Measurements from ENCODE around the gene TSN.
"Not testable (repeated sequence)": the region's sequence is repeated elsewhere in the genome, so short reads cannot be mapped to it uniquely, and the experiment has no call there.

TSN gene

GRCh38 chr2:121721926-121722325 is 33.5 kb upstream of the TSN start:
- Histone ChIP-seq H3K9me3 (no peaks in the 10 kb centered on the region), H3K27ac (no peak overlapping the region), H3K27me3 (no peaks in the 10 kb centered on the region), H3K4me2 (no peak overlapping the region), H3K9ac (no peak overlapping the region), H3K4me3 (no peak overlapping the region), H4K20me1 (no peaks in the 10 kb centered on the region), H3K4me1 (no peaks in the 10 kb centered on the region; the same call in 1 of the 2 replicates), H3K36me3 (peaks cover 22% of the 10 kb centered on the region)
- no peak for TF ChIP-seq Cebpa-rat (IDR thresholded peaks at IDR 0.05)

GRCh38 chr2:121722479-121722878 is 33.0 kb upstream of the TSN start:
- Histone ChIP-seq H3K9me3 (no peaks in the 10 kb centered on the region), H4K20me1 (no peaks in the 10 kb centered on the region), H3K9ac (no peak overlapping the region), H3K27me3 (no peaks in the 10 kb centered on the region), H3K4me1 (no peaks in the 10 kb centered on the region; the same call in 1 of the 2 replicates), H3K27ac (no peak overlapping the region), H3K36me3 (peaks cover 28% of the 10 kb centered on the region), H3K4me2 (no peak overlapping the region), H3K4me3 (no peak overlapping the region)
- no peak for TF ChIP-seq Cebpa-rat (IDR thresholded peaks at IDR 0.05)

- Histone ChIP-seq H3K4me2 (no peak overlapping the region), H3K4me1 (no peaks in the 10 kb centered on the region; the same call in 1 of the 2 replicates), H3K27ac (no peak overlapping the region), H3K9me3 (no peaks in the 10 kb centered on the region), H3K9ac (no peak overlapping the region), H3K36me3 (peaks cover 35% of the 10 kb centered on the region), H3K27me3 (no peaks in the 10 kb centered on the region), H4K20me1 (no peaks in the 10 kb centered on the region), H3K4me3 (no peak overlapping the region)
- no peak for TF ChIP-seq Cebpa-rat (IDR thresholded peaks at IDR 0.05)
These were observed 32.1 kb upstream of the TSN start for GRCh38 chr2:121723316-121723715.

- peaks cover 75% of the 10 kb centered on the region for H3K36me3 ChIP-seq
- no peak overlapping the region for H3K27ac ChIP-seq
- H3K4me2 ChIP-seq: no peak overlapping the region
- H3K9me3 ChIP-seq: no peaks in the 10 kb centered on the region
- TF ChIP-seq Cebpa-rat (IDR thresholded peaks at IDR 0.05): no peak
- H3K4me3 ChIP-seq: no peak overlapping the region
- no peaks in the 10 kb centered on the region; the same call in 1 of the 2 replicates for H3K4me1 ChIP-seq
- no peaks in the 10 kb centered on the region for H3K27me3 ChIP-seq
- H3K9ac ChIP-seq: no peak overlapping the region
- H4K20me1 ChIP-seq: peaks cover 39% of the 10 kb centered on the region
These were observed 28.1 kb upstream of the TSN start for GRCh38 chr2:121727332-121727731.

GRCh38 chr2:121727950-121728349 is 27.5 kb upstream of the TSN start:
- Histone ChIP-seq H3K4me2 (no peak overlapping the region), H3K27ac (no peak overlapping the region), H3K27me3 (no peaks in the 10 kb centered on the region), H3K9ac (no peak overlapping the region), H3K9me3 (no peaks in the 10 kb centered on the region), H3K4me1 (no peaks in the 10 kb centered on the region), H3K4me3 (no peak overlapping the region), H4K20me1 (peaks cover 46% of the 10 kb centered on the region), H3K36me3 (peaks cover 81% of the 10 kb centered on the region)
- TF ChIP-seq Cebpa-rat (IDR thresholded peaks at IDR 0.05): no peak

- no peak overlapping the region for H3K4me2 ChIP-seq
These were observed 24.1 kb upstream of the TSN start for GRCh38 chr2:121731366-121731765.

GRCh38 chr2:121734544-121734943 is 20.9 kb upstream of the TSN start:
- Histone ChIP-seq H3K4me1 (peaks cover 19% of the 10 kb centered on the region), H3K36me3 (peaks cover 59% of the 10 kb centered on the region), H3K4me2 (peak overlapping the region; percentile 79), H4K20me1 (peaks cover 68% of the 10 kb centered on the region)
- not testable (repeated sequence) for H3K4me3 ChIP-seq, H3K27me3 ChIP-seq, H3K9me3 ChIP-seq, H3K27ac ChIP-seq, H3K9ac ChIP-seq

More at GRCh38 chr2:121731366-121731765, 24.1 kb upstream of the TSN start:
- no peaks in the 10 kb centered on the region for H3K27me3 ChIP-seq
- peaks cover 12% of the 10 kb centered on the region for H3K4me1 ChIP-seq
- peaks cover 90% of the 10 kb centered on the region for H3K36me3 ChIP-seq
- H3K9me3 ChIP-seq: no peaks in the 10 kb centered on the region
- H4K20me1 ChIP-seq: peaks cover 79% of the 10 kb centered on the region
- no peak for TF ChIP-seq Cebpa-rat (IDR thresholded peaks at IDR 0.05)
- no peak overlapping the region for H3K27ac ChIP-seq
- no peak overlapping the region for H3K4me3 ChIP-seq
- H3K9ac ChIP-seq: no peak overlapping the region

- peaks cover 22% of the 10 kb centered on the region for H3K4me1 ChIP-seq
- no peak for TF ChIP-seq Cebpa-rat (IDR thresholded peaks at IDR 0.05)
- peak overlapping the region; percentile 90 for H3K27ac ChIP-seq
- H3K27me3 ChIP-seq: no peaks in the 10 kb centered on the region
- peak overlapping the region; percentile 94 for H3K9ac ChIP-seq
- H4K20me1 ChIP-seq: peaks cover 57% of the 10 kb centered on the region
- H3K36me3 ChIP-seq: peaks cover 49% of the 10 kb centered on the region
- H3K4me3 ChIP-seq: peak overlapping the region; percentile 91
- no peaks in the 10 kb centered on the region for H3K9me3 ChIP-seq
- peak overlapping the region; percentile 79 for H3K4me2 ChIP-seq
These were observed 19.9 kb upstream of the TSN start for GRCh38 chr2:121735518-121736074.

- no peak for TF ChIP-seq Cebpa-rat (IDR thresholded peaks at IDR 0.05)
- H3K4me1 ChIP-seq: peaks cover 27% of the 10 kb centered on the region
- H4K20me1 ChIP-seq: peaks cover 52% of the 10 kb centered on the region
- H3K9ac ChIP-seq: peak overlapping the region; percentile 94
- H3K36me3 ChIP-seq: peaks cover 44% of the 10 kb centered on the region
- H3K27me3 ChIP-seq: no peaks in the 10 kb centered on the region
- peak overlapping the region; percentile 90 for H3K27ac ChIP-seq
- H3K4me2 ChIP-seq: peak overlapping the region; percentile 79
- no peaks in the 10 kb centered on the region for H3K9me3 ChIP-seq
- H3K4me3 ChIP-seq: peak overlapping the region; percentile 91
These were observed 19.4 kb upstream of the TSN start for GRCh38 chr2:121736140-121736461.

GRCh38 chr2:121736462-121737336 is 18.8 kb upstream of the TSN start, which contains the start of gene NIFK:
Gene NIFK, minus strand, starts transcription at chr2:121736875. Its CDS starts 25 bp downstream, at chr2:121736850.
- peak within 1 kb of the TSS; percentile 94 for H3K9ac ChIP-seq
- peak within 1 kb of the TSS; percentile 90 for H3K27ac ChIP-seq
- peaks cover 46% of the 10 kb centered on the region for H4K20me1 ChIP-seq
- H3K36me3 ChIP-seq: peaks cover 38% of the 10 kb centered on the region
- H3K9me3 ChIP-seq: no peaks in the 10 kb centered on the region
- peak within 1 kb of the TSS; percentile 91 for H3K4me3 ChIP-seq
- H3K4me2 ChIP-seq: peak within 1 kb of the TSS; percentile 79
- H3K27me3 ChIP-seq: no peaks in the 10 kb centered on the region
- TF ChIP-seq Cebpa-rat (IDR thresholded peaks at IDR 0.05): no peak
- peaks cover 33% of the 10 kb centered on the region for H3K4me1 ChIP-seq
